PC-3 (cell line): ENCODE data around the gene TTC39A. TPM values are rescaled to one million over a fixed set of nuclear protein-coding genes. Genes with fewer than 3 reads are reported as not detected.

ENCODE experiments used
- ATAC-seq: fragments of 200-7000 bp; cut with Tn5 transposase; 2 replicates; pipeline ENCODE4 v1.9.1; 2020; ENCODE audit warnings: mild to moderate bottlenecking, moderate library complexity
- BruUV-seq: library from RNA; stranded (reverse); fragments of 400-500 nt; replicated peaks from 2 replicates; lab custom pipeline; 2021; lab: Mats Ljungman, UMichigan
- CTCF ChIA-PET: fragments of 300-600 bp; sonication (Branson Sonifier 250); formaldehyde crosslinking; loops from one replicate; lab custom pipeline; 2022; ENCODE audit warnings: antibody characterized with exemption; lab: Charles Lee
- POLR2A ChIA-PET: fragments of 300-600 bp; sonication (Branson Sonifier 250); formaldehyde crosslinking; loops from one replicate; lab custom pipeline; 2022; ENCODE audit warnings: antibody characterized with exemption; ENCODE audit not compliant: unreplicated experiment; lab: Charles Lee
- DNase-seq: peaks from one replicate; pipeline ENCODE4 v3.0.0-alpha.2; 2015
- H2AFZ ChIP-seq: fragments of 300-600 bp; sonication (generic); 2 replicates; pipeline ENCODE4 v1.6.0; 2016; ENCODE audit warnings: antibody characterized with exemption, low read length
- H3F3A ChIP-seq: fragments of 300-600 bp; sonication (generic); one replicate; pipeline ENCODE4 v1.6.0; 2017; ENCODE audit warnings: antibody characterized with exemption, low read length, control low read depth, mild to moderate bottlenecking; ENCODE audit not compliant: unreplicated experiment
- H3K27ac ChIP-seq: fragments of 300-600 bp; sonication (generic); 2 replicates; pipeline ENCODE4 v1.5.1; 2016; ENCODE audit warnings: mild to moderate bottlenecking, low read length
- H3K27me3 ChIP-seq: fragments of 300-600 bp; sonication (generic); 2 replicates; pipeline ENCODE4 v1.6.1; 2016; ENCODE audit warnings: low read length, mixed read lengths
- H3K36me3 ChIP-seq: fragments of 300-600 bp; sonication (generic); 2 replicates; pipeline ENCODE4 v1.6.1; 2016; ENCODE audit warnings: low read depth, mixed run types, low read length, mixed read lengths
- H3K4me1 ChIP-seq: fragments of 300-600 bp; sonication (generic); 2 replicates; pipeline ENCODE4 v1.5.1; 2016; ENCODE audit warnings: low read length; ENCODE audit not compliant: insufficient read depth
- H3K4me2 ChIP-seq: fragments of 300-600 bp; sonication (generic); 2 replicates; pipeline ENCODE4 v1.6.0; 2016; ENCODE audit warnings: low read length
- H3K4me3 ChIP-seq: fragments of 300-600 bp; sonication (generic); 2 replicates; pipeline ENCODE4 v1.5.1; 2016; ENCODE audit warnings: mild to moderate bottlenecking, low read length, mixed read lengths
- H3K79me2 ChIP-seq: fragments of 300-600 bp; sonication (generic); 2 replicates; pipeline ENCODE4 v1.6.1; 2017; ENCODE audit warnings: low read length, mixed read lengths
- H3K9ac ChIP-seq: fragments of 300-600 bp; sonication (generic); 2 replicates; pipeline ENCODE4 v1.6.0; 2016; ENCODE audit warnings: mild to moderate bottlenecking, low read length
- H3K9me2 ChIP-seq: fragments of 300-600 bp; sonication (generic); replicated peaks from 2 replicates; pipeline ENCODE4 v1.6.1; 2016; ENCODE audit warnings: mixed run types, low read length, mixed read lengths
- H3K9me3 ChIP-seq: fragments of 300-600 bp; sonication (generic); 2 replicates; pipeline ENCODE4 v1.6.1; 2016; ENCODE audit warnings: low read length, mixed read lengths
- H4K20me1 ChIP-seq: fragments of 300-600 bp; sonication (generic); 2 replicates; pipeline ENCODE4 v1.6.1; 2016; ENCODE audit warnings: low read length, mixed read lengths
- EZH2 ChIP-seq: fragments of 300-600 bp; sonication (generic); IDR thresholded peaks from one replicate; pipeline ENCODE4 v1.6.1; 2017; ENCODE audit warnings: antibody characterized with exemption, mild to moderate bottlenecking, low read length; ENCODE audit not compliant: unreplicated experiment
- EZH2phosphoT487 ChIP-seq: fragments of 300-600 bp; sonication (generic); IDR thresholded peaks from 2 replicates; pipeline ENCODE4 v1.6.1; 2018; ENCODE audit warnings: mild to moderate bottlenecking, antibody characterized with exemption, low read length, borderline replicate concordance
- intact Hi-C: fragments of 100-400 bp; cut with micrococcal nuclease; formaldehyde crosslinking; loops from 2 replicates; pipeline ENCODE4 v1.9.0; 2023
- total RNA-seq: library from RNA; depleted of rRNA; stranded (reverse); fragments of >200 nt; gene quantifications from 2 replicates; pipeline ENCODE4 v1.2.3, GENCODE V29; 2014
- TF ChIP-seq, protein P1 (sequence below): fragments of 300-600 bp; sonication (generic); conservative IDR thresholded peaks from 2 replicates; pipeline ENCODE4 v1.5.1; 2017; ENCODE audit warnings: antibody characterized with exemption, low read depth, mild to moderate bottlenecking, low read length

The TTC39A gene
- total RNA-seq, 1 experiment from 2014 or later = 11.1 TPM

DNA sequence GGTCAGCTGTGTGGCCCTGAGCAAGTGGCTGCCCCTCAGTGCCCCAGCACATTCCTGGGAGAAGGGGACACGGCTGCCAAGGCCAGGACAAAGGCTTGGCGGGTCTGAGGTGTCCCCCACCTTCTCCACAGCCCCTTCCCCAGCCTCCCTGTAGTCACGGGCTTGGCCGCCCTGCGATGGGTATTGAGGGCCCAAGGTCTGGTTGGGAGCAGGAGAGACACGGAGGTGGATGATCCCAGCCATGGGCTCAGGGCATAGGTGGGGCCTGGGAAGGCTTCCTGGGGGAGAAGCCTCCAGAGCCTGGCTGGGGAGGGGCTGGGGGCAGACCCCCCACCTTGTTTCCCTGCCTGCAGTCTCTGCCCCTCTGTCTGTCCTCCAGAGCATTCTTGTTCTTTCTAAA lies 27.0 kb downstream of the TTC39A start:
- no peak overlapping the region for H3K9ac ChIP-seq
- no peak overlapping the region for H2AFZ ChIP-seq

DNA sequence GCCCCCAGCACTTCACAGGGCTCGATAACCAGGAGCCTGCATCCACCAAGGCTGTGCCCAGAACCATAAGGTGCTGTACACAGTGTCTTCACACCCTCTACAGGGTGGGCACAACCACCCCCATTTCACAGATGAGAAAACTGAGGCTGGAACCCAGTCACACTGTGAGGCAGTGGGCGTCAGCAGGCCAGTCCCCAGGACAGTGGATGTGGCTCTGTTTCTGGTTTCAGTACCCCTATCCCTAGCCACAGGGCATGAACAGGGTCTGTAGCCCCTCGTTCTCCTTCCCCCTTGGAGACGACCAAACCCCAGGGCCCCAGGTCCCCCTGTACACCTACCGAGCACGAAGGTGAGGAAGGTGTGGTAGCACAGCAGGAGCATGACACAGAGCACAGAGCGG lies 27.6 kb downstream of the TTC39A start:
- H3K27me3 ChIP-seq = no peaks in the 10 kb centered on the region
- no peaks in the 10 kb centered on the region for H3K36me3 ChIP-seq
- no peaks in the 10 kb centered on the region for H3K9me2 ChIP-seq
- TF ChIP-seq, protein P1, sequence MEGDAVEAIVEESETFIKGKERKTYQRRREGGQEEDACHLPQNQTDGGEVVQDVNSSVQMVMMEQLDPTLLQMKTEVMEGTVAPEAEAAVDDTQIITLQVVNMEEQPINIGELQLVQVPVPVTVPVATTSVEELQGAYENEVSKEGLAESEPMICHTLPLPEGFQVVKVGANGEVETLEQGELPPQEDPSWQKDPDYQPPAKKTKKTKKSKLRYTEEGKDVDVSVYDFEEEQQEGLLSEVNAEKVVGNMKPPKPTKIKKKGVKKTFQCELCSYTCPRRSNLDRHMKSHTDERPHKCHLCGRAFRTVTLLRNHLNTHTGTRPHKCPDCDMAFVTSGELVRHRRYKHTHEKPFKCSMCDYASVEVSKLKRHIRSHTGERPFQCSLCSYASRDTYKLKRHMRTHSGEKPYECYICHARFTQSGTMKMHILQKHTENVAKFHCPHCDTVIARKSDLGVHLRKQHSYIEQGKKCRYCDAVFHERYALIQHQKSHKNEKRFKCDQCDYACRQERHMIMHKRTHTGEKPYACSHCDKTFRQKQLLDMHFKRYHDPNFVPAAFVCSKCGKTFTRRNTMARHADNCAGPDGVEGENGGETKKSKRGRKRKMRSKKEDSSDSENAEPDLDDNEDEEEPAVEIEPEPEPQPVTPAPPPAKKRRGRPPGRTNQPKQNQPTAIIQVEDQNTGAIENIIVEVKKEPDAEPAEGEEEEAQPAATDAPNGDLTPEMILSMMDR = no peak
- no peaks in the 10 kb centered on the region for H3K4me1 ChIP-seq
- H3K79me2 ChIP-seq = no peaks in the 10 kb centered on the region
- no peak overlapping the region for H3K9ac ChIP-seq
- no peak overlapping the region for H3K27ac ChIP-seq
- no peaks in the 10 kb centered on the region for H3F3A ChIP-seq
- no peaks in the 10 kb centered on the region for H3K9me3 ChIP-seq
- no peak overlapping the region for H3K4me2 ChIP-seq
- intact Hi-C loops = no loop called here
- H2AFZ ChIP-seq = no peak overlapping the region
- DNase-seq = no peak
- no peaks in the 10 kb centered on the region for H4K20me1 ChIP-seq
- CTCF ChIA-PET = no interaction called here
- H3K4me3 ChIP-seq = no peak overlapping the region
- BruUV-seq = no TSS peak
- POLR2A ChIA-PET = no interaction called here
- no peak for ATAC-seq

More for the DNA sequence above, 27.0 kb downstream of the TTC39A start:
- TF ChIP-seq EZH2phosphoT487 = no peak
- TF ChIP-seq, protein P1 = no peak
- TF ChIP-seq EZH2 = no peak
- Histone ChIP-seq H3F3A (no peaks in the 10 kb centered on the region), H4K20me1 (no peaks in the 10 kb centered on the region), H3K4me2 (no peak overlapping the region), H3K9me3 (no peaks in the 10 kb centered on the region), H3K9me2 (no peaks in the 10 kb centered on the region), H3K79me2 (no peaks in the 10 kb centered on the region), H3K27me3 (no peaks in the 10 kb centered on the region), H3K4me3 (no peak overlapping the region), H3K4me1 (no peaks in the 10 kb centered on the region), H3K27ac (no peak overlapping the region), H3K36me3 (no peaks in the 10 kb centered on the region)
- intact Hi-C loops = no loop called here
- POLR2A ChIA-PET = no interaction called here
- no peak for ATAC-seq
- CTCF ChIA-PET = no interaction called here
- no TSS peak for BruUV-seq
- no peak for DNase-seq

DNA sequence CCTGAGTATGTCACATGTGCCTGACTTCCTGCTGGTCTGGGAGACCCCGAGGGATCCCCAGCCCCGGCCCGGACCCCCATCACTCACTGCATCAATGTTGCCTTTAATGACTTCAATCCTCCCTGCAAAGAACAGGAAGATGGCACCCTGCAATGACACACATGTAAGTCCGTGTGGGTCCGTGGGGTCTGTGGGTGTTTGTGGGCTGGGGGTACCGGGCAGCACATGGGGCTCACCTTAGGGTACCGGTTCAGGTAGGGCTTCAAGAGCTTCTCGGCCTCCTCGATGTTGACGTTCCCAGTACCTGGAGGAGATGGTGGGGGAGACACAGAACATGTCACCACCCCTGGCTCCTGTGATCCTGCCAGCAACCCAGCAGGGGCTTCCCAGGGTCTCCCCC lies 28.1 kb downstream of the TTC39A start:
- CTCF ChIA-PET = no interaction called here
- Histone ChIP-seq H3K36me3 (no peaks in the 10 kb centered on the region), H3K4me1 (no peaks in the 10 kb centered on the region), H3K27ac (no peak overlapping the region), H3K9me3 (no peaks in the 10 kb centered on the region), H3K4me2 (no peak overlapping the region), H3K9ac (no peak overlapping the region), H2AFZ (no peak overlapping the region), H3K4me3 (no peak overlapping the region), H3K9me2 (no peaks in the 10 kb centered on the region), H4K20me1 (no peaks in the 10 kb centered on the region), H3K79me2 (no peaks in the 10 kb centered on the region), H3K27me3 (no peaks in the 10 kb centered on the region), H3F3A (no peaks in the 10 kb centered on the region)
- DNase-seq (no peak), ATAC-seq (no peak)
- TF ChIP-seq, protein P1 = no peak
- intact Hi-C loops = no loop called here
- no TSS peak for BruUV-seq
- POLR2A ChIA-PET = no interaction called here
